Left ventricle myocardium inferior (tissue), 1 donor: ENCODE measurements around the gene CACNA1I. TPM values are rescaled to one million over a fixed set of nuclear protein-coding genes. Genes with fewer than 3 reads are reported as not detected.
A peak's percentile ranks its signal among the peaks of the same experiment; 100 is the strongest.

ENCODE experiments used
- DNase-seq: peaks from one replicate; pipeline ENCODE4 v3.0.0-alpha.2; 2020
- H3K27ac ChIP-seq: fragments of 200-600 bp; replicated peaks from 2 replicates; pipeline ENCODE4 v1.8.0; 2021
- H3K27me3 ChIP-seq: fragments of 200-600 bp; 2 replicates; pipeline ENCODE4 v1.8.0; 2021; ENCODE audit warnings: low read depth
- H3K36me3 ChIP-seq: fragments of 200-600 bp; 2 replicates; pipeline ENCODE4 v1.8.0; 2021
- H3K4me1 ChIP-seq: fragments of 200-600 bp; 2 replicates; pipeline ENCODE4 v1.8.0; 2021
- H3K4me3 ChIP-seq: fragments of 200-600 bp; 2 replicates; pipeline ENCODE4 v1.8.0; 2021; ENCODE audit warnings: mild to moderate bottlenecking, moderate library complexity
- H3K9me3 ChIP-seq: fragments of 200-600 bp; replicated peaks from 2 replicates; pipeline ENCODE4 v1.8.0; 2021
- intact Hi-C: fragments of 100-400 bp; cut with micrococcal nuclease; formaldehyde crosslinking; loops from one replicate; pipeline ENCODE4 v1.11.0; 2022
- total RNA-seq: library from RNA; stranded (reverse); fragmentation: NEBNext Ultra II Directional; extraction: Animal tissue kit (Norgen Biotek cat#: 25700); gene quantifications from one replicate; pipeline ENCODE4 v1.2.1, GENCODE V29; 2021
- TF ChIP-seq, protein P1 (sequence below): fragments of 200-600 bp; IDR thresholded peaks from 2 replicates; pipeline ENCODE4 v1.8.0; 2021; ENCODE audit warnings: antibody characterized with exemption, mild to moderate bottlenecking, borderline replicate concordance
- donor health status: DM: no; HTN: yes; CAD: no; lungs with severe emphysema.

The CACNA1I gene
- total RNA-seq, 1 donor from 2014 or later: 0.05 TPM

DNA sequence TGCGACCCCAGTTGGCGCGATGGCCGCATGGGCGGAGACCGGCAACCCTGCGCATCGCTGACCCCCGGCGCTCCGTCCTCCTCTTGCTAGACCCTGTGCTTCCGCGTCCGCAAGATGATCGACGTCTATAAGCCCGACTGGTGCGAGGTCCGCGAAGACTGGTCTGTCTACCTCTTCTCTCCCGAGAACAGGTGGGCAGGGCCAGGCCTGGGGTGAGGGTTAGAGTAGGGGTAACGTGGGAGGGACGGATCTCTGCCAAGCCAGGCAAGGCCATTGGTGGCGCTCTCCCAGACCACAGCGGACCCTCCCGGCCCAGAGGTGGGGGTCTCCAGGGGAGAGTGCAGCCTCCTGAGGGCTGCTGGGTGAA is 92.1 kb downstream of the CACNA1I start:
- intact Hi-C loops: no loop called here
- DNase-seq: no peak
- Histone ChIP-seq H3K27me3 (peaks cover 99% of the 10 kb centered on the region), H3K27ac (no peak overlapping the region), H3K36me3 (no peaks in the 10 kb centered on the region), H3K9me3 (no peaks in the 10 kb centered on the region), H3K4me1 (peaks cover 20% of the 10 kb centered on the region), H3K4me3 (peak overlapping the region; percentile 11)
- TF ChIP-seq, protein P1, sequence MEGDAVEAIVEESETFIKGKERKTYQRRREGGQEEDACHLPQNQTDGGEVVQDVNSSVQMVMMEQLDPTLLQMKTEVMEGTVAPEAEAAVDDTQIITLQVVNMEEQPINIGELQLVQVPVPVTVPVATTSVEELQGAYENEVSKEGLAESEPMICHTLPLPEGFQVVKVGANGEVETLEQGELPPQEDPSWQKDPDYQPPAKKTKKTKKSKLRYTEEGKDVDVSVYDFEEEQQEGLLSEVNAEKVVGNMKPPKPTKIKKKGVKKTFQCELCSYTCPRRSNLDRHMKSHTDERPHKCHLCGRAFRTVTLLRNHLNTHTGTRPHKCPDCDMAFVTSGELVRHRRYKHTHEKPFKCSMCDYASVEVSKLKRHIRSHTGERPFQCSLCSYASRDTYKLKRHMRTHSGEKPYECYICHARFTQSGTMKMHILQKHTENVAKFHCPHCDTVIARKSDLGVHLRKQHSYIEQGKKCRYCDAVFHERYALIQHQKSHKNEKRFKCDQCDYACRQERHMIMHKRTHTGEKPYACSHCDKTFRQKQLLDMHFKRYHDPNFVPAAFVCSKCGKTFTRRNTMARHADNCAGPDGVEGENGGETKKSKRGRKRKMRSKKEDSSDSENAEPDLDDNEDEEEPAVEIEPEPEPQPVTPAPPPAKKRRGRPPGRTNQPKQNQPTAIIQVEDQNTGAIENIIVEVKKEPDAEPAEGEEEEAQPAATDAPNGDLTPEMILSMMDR: no peak

DNA sequence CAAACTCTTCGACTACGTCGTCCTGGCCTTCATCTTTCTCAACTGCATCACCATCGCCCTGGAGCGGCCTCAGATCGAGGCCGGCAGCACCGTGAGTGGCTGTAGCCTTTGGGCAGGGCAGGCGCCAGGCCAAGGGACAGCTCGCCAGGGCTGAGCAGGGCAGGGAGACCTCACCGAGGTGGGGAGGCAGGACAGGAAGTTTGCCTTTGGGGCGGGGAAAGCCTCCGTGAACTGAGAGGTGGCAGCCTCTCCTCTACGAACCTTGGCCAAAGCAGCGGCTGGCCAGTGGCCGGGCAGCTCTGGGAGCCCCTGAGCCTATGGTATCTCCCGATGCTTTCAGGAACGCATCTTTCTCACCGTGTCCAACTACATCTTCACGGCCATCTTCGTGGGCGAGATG is 93.2 kb downstream of the CACNA1I start:
- TF ChIP-seq, protein P1: no peak
- intact Hi-C loops: no loop called here

DNA sequence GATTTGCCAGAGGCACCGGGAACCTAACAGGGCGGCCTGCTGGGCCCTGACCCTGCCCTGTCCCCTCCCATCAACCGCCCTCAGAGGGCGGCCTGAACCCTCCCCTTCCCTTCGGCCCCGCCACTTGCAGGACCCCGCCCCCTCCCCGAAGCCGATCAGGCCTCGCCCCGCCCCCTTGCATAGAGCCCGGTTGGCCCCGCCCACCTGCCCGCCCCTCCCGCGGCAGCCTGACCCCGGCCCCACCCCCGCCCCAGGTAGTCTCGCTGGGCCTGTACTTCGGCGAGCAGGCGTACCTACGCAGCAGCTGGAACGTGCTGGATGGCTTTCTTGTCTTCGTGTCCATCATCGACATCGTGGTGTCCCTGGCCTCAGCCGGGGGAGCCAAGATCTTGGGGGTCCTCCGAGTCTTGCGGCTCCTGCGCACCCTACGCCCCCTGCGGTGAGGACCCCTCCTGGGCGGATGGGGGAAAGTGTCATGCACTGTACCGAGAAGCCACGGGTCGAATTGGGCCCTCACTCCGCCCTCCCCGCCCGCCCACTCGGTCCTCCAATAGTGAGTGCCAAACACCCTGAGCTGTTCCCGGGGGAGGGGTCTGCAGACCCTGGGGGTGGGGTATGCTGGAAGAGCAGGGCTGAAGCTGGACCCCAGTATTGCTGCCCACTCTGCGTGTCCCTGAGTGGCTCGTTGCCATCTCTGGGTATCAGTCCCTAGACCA is 94.1 kb downstream of the CACNA1I start:
- no peak overlapping the region for H3K4me3 ChIP-seq
- TF ChIP-seq, protein P1: no peak

More for the DNA sequence above, 93.2 kb downstream of the CACNA1I start:
- H3K27me3 ChIP-seq: peaks cover 99% of the 10 kb centered on the region
- no peaks in the 10 kb centered on the region for H3K36me3 ChIP-seq
- peaks cover 20% of the 10 kb centered on the region for H3K4me1 ChIP-seq
- H3K4me3 ChIP-seq: no peak overlapping the region
- DNase-seq: no peak
- no peak overlapping the region for H3K27ac ChIP-seq
- H3K9me3 ChIP-seq: peaks cover 10% of the 10 kb centered on the region

DNA sequence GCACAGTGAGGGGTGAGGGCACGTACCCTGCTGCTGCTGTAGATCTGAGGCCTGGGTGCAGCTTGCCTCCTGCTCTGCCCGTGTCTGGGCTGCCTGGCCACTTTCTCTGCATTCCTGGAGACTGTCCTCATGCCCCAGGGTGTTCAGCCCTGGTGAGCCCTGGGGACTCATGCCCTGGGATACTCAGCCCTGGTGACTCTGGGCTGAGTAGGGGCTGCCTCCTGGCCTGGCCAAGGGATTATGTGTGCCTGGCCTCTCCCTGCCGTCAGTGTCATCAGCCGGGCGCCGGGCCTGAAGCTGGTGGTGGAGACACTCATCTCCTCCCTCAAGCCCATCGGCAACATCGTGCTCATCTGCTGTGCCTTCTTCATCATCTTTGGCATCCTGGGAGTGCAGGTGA is 94.7 kb downstream of the CACNA1I start:
- intact Hi-C loops: no loop called here
- H3K36me3 ChIP-seq: no peaks in the 10 kb centered on the region
- peaks cover 13% of the 10 kb centered on the region for H3K9me3 ChIP-seq
- TF ChIP-seq, protein P1: no peak
- no peak overlapping the region for H3K4me3 ChIP-seq
- H3K27ac ChIP-seq: no peak overlapping the region
- DNase-seq: no peak
- H3K27me3 ChIP-seq: peaks cover 84% of the 10 kb centered on the region
- peaks cover 20% of the 10 kb centered on the region for H3K4me1 ChIP-seq

More for the DNA sequence above, 94.1 kb downstream of the CACNA1I start:
- Histone ChIP-seq H3K9me3 (peaks cover 10% of the 10 kb centered on the region), H3K27ac (no peak overlapping the region), H3K36me3 (no peaks in the 10 kb centered on the region), H3K27me3 (peaks cover 90% of the 10 kb centered on the region), H3K4me1 (peaks cover 20% of the 10 kb centered on the region)
- DNase-seq: no peak
- intact Hi-C loops: no loop called here

DNA sequence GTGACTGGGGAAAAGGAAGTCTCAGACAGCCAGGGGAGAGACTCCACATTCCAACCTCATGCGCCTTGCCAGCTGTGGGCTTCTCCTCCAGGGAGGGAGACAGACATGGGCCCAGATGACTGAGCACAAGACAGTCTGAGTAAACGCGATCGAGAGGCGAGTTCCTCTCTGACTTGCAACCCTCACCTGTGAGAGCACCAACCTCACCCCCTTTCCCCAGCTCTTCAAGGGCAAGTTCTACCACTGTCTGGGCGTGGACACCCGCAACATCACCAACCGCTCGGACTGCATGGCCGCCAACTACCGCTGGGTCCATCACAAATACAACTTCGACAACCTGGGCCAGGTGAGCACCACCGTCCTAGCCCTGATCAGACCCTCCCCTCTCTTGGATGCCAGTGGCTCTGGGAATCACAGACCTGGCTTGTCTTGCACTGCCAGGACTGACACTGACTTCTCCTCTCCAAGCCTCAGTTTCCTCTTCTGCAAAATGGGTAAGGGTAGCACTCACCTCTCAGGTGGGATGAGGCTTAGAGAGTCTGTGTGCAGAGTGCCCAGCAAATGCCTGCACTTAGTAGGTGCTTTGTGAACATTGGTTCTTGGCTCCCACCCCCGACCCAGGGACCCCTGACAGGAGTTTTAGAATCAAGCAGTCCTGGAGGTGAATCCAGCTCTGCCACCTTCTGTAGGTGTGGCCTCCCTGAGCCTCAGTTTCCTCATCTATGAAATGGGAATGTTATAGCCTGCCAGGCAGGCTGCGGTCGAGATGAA is 95.3 kb downstream of the CACNA1I start:
- no peak overlapping the region for H3K4me3 ChIP-seq
- TF ChIP-seq, protein P1: no peak
- H3K27ac ChIP-seq: no peak overlapping the region
- H3K4me1 ChIP-seq: peaks cover 20% of the 10 kb centered on the region
- H3K36me3 ChIP-seq: no peaks in the 10 kb centered on the region
- peaks cover 78% of the 10 kb centered on the region for H3K27me3 ChIP-seq
- intact Hi-C loops: no loop called here
- DNase-seq: no peak
- peaks cover 19% of the 10 kb centered on the region for H3K9me3 ChIP-seq
